ENCODE measurements around the gene PEAK3.

The PEAK3 gene

GRCh38 chr19:2282062-2282861 is at the start of gene PEAK3:
Gene PEAK3, minus strand, starts transcription at chr19:2282175. Its CDS starts 1,244 bp downstream, at chr19:2280931.
- TF ChIP-seq, protein P1, sequence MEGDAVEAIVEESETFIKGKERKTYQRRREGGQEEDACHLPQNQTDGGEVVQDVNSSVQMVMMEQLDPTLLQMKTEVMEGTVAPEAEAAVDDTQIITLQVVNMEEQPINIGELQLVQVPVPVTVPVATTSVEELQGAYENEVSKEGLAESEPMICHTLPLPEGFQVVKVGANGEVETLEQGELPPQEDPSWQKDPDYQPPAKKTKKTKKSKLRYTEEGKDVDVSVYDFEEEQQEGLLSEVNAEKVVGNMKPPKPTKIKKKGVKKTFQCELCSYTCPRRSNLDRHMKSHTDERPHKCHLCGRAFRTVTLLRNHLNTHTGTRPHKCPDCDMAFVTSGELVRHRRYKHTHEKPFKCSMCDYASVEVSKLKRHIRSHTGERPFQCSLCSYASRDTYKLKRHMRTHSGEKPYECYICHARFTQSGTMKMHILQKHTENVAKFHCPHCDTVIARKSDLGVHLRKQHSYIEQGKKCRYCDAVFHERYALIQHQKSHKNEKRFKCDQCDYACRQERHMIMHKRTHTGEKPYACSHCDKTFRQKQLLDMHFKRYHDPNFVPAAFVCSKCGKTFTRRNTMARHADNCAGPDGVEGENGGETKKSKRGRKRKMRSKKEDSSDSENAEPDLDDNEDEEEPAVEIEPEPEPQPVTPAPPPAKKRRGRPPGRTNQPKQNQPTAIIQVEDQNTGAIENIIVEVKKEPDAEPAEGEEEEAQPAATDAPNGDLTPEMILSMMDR (conservative IDR thresholded peaks at IDR 0.05; ENCODE audit: low read depth, low read length): no peak
- H3K4me3 ChIP-seq (ENCODE audit: low read length): no peak within 1 kb of the TSS
- no peak for DNase-seq (ENCODE audit: low read depth)

DNA sequence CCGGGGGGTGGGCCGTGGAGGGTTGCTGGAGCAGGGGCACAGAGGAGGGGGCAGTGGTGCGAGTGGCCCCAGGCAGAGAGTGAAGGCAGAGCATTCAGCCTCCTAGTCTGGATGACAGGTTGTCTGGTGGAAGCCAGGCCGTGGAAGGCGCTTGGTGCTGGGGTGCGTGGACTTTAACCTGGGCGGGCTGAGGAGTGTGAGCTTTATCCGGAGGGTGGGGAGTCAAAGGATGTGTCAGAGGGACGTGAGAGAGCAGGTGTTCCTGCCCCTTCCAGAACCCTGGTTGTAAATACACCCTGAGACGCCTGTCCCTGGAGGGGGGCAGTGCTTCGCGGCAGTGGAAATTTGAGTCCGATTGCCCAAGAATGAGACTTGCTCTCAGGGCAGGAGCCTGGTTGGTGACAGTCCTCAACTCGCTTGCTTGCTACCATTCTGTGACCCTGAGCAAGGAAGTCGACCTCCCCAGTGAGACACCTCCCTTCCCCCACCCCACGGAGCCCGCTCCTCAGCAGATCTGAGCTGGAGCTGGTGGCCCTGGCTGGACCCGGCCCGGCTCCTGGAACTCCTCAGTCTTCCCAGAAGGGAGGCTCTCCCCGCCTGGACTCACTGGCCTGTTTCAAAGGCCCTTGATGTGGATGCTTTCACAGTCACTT is 48.8 kb upstream of the PEAK3 start:
- H3K4me3 ChIP-seq (ENCODE audit: low read length): no peak overlapping the region
- no peak for DNase-seq (ENCODE audit: low read depth)
- TF ChIP-seq, protein P1 (conservative IDR thresholded peaks at IDR 0.05; ENCODE audit: low read depth, low read length): no peak

DNA sequence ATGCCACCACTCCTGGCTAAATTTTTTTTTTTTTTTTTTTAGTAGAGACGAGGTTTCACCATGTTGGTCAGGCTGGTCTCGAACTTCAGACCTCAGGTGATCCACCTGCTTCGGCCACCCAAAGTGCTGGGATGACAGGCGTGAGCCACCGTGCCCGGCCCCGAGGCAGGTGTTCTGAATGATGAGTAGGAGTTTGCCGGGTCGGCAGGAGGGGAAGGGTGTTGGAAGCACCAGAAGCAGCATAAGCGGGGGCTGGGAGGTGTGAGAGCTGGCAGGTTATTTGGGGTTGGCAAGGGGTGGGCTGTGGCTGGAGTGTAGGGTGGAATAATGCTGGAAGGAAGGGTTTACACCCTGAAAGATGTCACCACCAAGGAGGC is 48.3 kb upstream of the PEAK3 start:
- no peak overlapping the region for H3K4me3 ChIP-seq (ENCODE audit: low read length)
- TF ChIP-seq, protein P1 (conservative IDR thresholded peaks at IDR 0.05; ENCODE audit: low read depth, low read length): no peak
- DNase-seq (ENCODE audit: low read depth): no peak

DNA sequence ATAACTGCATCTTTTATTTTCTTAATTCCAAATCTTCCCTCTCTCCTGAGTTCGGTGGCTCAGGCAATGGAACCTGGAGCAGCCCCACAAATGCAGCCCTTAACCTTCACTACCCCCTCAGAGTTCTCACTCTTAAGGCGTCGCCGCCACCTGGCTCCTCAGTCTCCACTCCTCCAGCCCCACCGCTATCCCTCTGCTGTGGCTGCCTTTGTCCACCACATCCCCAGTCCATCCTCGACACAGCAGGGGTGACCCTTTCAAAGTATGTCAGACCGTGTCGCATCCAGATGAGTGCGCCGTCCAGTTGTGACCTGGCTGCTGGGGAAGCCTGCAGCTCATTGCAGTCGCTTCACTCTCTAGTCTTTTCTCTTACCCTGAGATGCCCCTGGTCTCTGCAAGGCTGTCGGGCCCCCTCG is 47.5 kb upstream of the PEAK3 start:
- no peak for DNase-seq (ENCODE audit: low read depth)
- H3K4me3 ChIP-seq (ENCODE audit: low read length): peak overlapping the region; percentile 97
- TF ChIP-seq, protein P1 (conservative IDR thresholded peaks at IDR 0.05; ENCODE audit: low read depth, low read length): no peak

DNA sequence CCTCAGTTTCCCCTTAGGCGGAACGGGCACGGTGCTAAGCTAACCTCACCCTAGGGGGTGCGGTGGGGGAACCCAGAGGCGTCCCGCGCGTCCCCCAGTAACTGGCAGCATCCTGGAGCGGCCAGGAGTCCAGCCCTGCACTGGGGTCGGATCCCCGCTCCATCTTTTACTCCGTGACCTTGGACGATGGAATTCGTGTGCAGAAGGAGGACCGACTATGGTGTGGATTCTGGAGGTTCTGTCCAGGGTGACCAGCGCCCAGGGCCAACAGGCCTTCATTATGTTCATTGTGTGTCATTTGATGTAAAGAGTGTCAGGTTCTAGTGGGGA is 47.1 kb upstream of the PEAK3 start:
- H3K4me3 ChIP-seq (ENCODE audit: low read length): peak overlapping the region; percentile 97
- TF ChIP-seq, protein P1 (conservative IDR thresholded peaks at IDR 0.05; ENCODE audit: low read depth, low read length): no peak
- no peak for DNase-seq (ENCODE audit: low read depth)

- TF ChIP-seq, protein P1 (conservative IDR thresholded peaks at IDR 0.05; ENCODE audit: low read depth, low read length): no peak
Measured at GRCh38 chr19:2328401-2329148, 46.6 kb upstream of the PEAK3 start, which contains the start of the genes LSM7 and SPPL2B. Gene LSM7, minus strand, starts transcription at chr19:2328586. Its CDS starts 20 bp downstream, at chr19:2328566. Gene SPPL2B, plus strand, starts transcription at chr19:2328684. Its CDS starts 26 bp downstream, at chr19:2328710.

More at GRCh38 chr19:2328401-2329148, 46.6 kb upstream of the PEAK3 start, which contains the start of the genes LSM7 and SPPL2B:
- peak; percentile 41 for DNase-seq (ENCODE audit: low read depth)
- H3K4me3 ChIP-seq (ENCODE audit: low read length): peak within 1 kb of the TSS; percentile 97

Data from retinal pigment epithelial cell (primary cell).